ENCODE measurements around the gene FFAR1.

The FFAR1 gene

DNA sequence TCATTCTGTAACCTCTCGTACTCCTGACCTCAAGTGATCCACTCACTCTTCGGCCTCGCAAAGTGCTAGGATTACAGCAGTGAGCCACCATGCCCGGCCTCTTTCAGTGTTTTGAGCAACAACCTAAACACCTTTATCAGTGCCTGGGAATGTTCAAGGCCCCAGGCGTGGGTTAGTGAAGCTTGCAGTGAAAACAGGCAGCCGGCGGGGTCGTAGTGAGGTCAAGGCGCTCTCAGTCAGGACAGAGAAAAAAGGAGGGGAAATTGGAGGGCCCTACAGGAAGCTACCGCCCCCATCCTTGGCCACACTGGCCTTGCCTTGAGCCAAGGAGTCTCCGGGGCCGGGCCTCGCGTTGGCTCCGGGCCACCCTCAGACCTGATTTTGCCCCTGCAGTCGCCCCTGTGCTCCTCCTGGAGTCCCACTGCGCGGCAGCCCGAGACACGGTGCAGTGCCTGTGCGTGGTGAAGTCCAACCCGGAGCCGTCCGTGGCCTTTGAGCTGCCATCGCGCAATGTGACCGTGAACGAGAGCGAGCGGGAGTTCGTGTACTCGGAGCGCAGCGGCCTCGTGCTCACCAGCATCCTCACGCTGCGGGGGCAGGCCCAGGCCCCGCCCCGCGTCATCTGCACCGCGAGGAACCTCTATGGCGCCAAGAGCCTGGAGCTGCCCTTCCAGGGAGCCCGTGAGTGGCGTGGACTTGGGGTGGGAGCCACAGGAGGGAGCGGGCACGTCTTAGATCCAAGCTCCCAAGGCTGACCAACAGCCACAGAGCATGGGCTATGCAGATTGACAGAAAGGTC lies 38.0 kb upstream of the FFAR1 start:
- DNase-seq (ENCODE audit: low read depth) = no peak
- no peak overlapping the region for H3K4me3 ChIP-seq (ENCODE audit: low read length)
- TF ChIP-seq, protein P1, sequence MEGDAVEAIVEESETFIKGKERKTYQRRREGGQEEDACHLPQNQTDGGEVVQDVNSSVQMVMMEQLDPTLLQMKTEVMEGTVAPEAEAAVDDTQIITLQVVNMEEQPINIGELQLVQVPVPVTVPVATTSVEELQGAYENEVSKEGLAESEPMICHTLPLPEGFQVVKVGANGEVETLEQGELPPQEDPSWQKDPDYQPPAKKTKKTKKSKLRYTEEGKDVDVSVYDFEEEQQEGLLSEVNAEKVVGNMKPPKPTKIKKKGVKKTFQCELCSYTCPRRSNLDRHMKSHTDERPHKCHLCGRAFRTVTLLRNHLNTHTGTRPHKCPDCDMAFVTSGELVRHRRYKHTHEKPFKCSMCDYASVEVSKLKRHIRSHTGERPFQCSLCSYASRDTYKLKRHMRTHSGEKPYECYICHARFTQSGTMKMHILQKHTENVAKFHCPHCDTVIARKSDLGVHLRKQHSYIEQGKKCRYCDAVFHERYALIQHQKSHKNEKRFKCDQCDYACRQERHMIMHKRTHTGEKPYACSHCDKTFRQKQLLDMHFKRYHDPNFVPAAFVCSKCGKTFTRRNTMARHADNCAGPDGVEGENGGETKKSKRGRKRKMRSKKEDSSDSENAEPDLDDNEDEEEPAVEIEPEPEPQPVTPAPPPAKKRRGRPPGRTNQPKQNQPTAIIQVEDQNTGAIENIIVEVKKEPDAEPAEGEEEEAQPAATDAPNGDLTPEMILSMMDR (IDR thresholded peaks at IDR 0.05; ENCODE audit: insufficient read depth, low read depth, low read length, missing control alignments) = no peak

DNA sequence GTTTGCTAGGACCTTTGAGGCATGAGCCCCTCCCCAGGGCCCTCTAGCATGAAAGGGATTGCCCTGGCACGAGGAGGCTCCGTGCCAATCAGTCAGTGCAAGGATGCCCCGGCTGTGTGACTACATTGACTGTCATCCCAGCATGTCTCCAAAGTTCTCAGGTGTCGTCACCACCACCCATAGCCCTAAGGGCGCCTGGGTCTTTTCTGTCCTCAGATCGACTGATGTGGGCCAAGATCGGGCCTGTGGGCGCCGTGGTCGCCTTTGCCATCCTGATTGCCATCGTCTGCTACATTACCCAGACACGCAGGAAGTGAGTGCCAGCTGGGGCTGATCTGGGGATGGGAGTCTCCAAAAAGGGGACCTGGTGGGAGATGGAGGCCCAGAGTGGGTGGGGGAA lies 37.4 kb upstream of the FFAR1 start:
- no peak overlapping the region for H3K4me3 ChIP-seq (ENCODE audit: low read length)
- TF ChIP-seq, protein P1 (IDR thresholded peaks at IDR 0.05; ENCODE audit: insufficient read depth, low read depth, low read length, missing control alignments) = no peak
- no peak for DNase-seq (ENCODE audit: low read depth)

DNA sequence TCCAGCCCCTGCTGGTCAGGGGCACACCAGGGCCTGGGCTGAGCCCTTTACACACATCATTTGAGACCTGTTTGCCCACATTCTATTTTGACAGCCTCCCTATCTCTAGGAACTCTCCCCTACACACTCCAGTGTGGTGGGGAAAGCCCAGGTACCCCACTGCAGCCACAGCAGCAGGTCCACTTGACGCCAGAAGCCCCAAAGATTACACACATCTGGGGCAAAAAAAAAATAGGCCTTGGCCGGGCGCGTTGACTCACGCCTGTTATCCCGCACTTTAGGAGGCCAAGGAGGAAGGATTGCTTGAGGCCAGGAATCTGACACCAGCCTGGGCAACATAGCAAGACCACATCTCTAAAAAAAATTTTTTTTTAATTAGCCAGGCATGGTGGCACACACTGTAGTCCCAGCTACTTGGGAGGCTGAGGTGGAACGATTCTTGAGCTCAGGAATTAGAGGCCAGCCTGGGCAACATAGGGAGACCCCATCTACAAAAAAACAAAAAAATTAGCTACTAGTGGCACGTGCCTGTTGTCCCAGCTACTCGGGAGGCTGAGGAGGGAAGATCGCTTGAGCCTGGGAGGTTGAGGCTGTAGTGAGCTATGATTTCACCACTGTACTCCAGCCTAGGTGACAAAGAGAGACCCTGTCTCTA lies 36.8 kb upstream of the FFAR1 start:
- H3K4me3 ChIP-seq (ENCODE audit: low read length) = no peak overlapping the region
- TF ChIP-seq, protein P1 (IDR thresholded peaks at IDR 0.05; ENCODE audit: insufficient read depth, low read depth, low read length, missing control alignments) = no peak
- no peak for DNase-seq (ENCODE audit: low read depth)

DNA sequence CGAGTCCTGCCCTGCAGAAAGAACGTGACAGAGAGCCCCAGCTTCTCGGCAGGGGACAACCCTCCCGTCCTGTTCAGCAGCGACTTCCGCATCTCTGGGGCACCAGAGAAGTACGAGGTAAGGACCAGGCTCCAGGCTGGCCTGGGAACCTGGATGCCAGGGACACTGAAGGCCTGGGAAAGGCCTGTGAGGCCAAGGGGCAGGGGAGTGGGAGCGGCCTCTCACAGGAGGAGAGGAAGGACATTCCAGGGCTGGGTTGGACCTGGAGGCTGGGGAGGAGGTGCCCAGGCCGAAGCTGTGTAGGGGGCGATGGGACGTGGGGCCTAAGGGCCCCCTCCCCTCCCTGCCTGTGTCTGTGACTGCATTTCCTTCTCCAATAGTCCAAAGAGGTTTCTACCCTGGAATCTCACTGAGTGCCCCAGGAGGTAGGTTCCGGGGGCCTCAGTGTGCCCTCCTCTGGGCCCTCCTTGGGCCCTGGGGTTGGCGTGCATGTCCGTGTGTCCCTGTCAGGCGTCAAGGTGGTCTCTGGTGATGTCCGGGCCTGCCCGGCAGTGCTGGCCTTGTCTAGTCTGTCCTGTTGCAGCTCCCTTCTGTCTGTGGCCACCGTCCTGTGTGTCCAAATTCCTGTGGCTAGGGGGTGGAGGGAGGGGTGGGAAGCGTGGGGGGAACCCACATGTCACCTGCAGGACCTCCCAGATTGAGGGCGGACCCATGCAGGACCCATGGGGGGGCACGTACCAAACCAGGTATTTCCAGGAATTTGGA lies 35.6 kb upstream of the FFAR1 start:
- H3K4me3 ChIP-seq (ENCODE audit: low read length) = no peak overlapping the region
- TF ChIP-seq, protein P1 (IDR thresholded peaks at IDR 0.05; ENCODE audit: insufficient read depth, low read depth, low read length, missing control alignments) = no peak
- no peak for DNase-seq (ENCODE audit: low read depth)

DNA sequence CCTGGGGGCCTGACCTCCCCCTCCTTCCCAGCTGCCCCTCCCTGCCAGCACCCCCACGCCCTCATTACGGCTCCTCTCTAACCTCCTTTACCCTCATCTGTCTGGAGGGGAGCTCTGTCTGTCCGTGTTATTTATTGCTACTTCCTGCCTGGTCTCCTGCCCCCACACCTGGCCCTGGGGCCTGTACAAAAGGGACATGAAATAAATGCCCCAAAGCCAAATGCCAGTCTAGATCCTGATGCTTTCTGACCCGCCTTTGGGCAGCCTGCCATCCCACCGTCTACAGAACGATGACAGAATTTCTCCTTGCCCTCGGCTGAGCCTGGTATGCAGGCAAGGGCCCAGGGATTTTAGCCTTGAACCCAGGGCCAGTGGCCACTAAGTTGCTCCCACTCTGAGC lies 34.1 kb upstream of the FFAR1 start:
- TF ChIP-seq, protein P1 (IDR thresholded peaks at IDR 0.05; ENCODE audit: insufficient read depth, low read depth, low read length, missing control alignments) = no peak
- H3K4me3 ChIP-seq (ENCODE audit: low read length) = no peak overlapping the region
- DNase-seq (ENCODE audit: low read depth) = no peak

DNA sequence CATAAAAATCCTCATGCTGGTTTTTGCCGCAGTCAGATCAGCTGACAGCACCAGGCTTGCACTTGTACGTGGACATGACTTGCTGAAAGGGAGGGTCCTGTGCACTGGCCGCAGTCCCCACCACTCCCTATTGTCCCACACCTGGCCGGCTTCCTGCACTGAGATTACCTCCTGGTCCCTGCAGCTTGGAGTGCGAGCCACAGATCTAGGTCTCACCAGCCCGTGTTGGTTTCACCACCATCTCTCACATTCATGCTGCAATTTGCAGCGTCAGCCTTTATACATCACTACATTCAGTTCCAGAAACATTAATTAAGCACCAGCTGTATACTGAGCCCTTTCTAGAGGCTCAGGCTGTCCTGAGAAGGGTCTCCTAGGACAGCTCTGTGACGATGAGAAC lies 33.7 kb upstream of the FFAR1 start:
- TF ChIP-seq, protein P1 (IDR thresholded peaks at IDR 0.05; ENCODE audit: insufficient read depth, low read depth, low read length, missing control alignments) = no peak
- no peak for DNase-seq (ENCODE audit: low read depth)
- no peak overlapping the region for H3K4me3 ChIP-seq (ENCODE audit: low read length)
